Natural killer cell treated with Interleukin-12 subunit alpha and Interleukin-12 subunit beta and Interleukin-15 and Interleukin-18, amount 100 ng/mL, for 72 hours (primary cell): ENCODE results near the gene CFAP157. TPM values are rescaled to one million over a fixed set of nuclear protein-coding genes. Genes with fewer than 3 reads are reported as not detected.
A peak's percentile ranks its signal among the peaks of the same experiment; 100 is the strongest.

Experiments
- ATAC-seq, 2 donors: fragments of 150-1000 bp; cut with Tn5 transposase in 1 of 2; sonication (Bioruptor Pico), chemical (Tn5 transposase) in 1 of 2; 2 replicates each; pipeline ENCODE4 v1.10.0; 2021
- DNase-seq: peaks from one replicate; pipeline ENCODE4 v3.0.0; 2022; ENCODE audit warnings: low spot score
- H3K27ac Mint-ChIP-seq, 2 donors: 1 replicate in 1 of 2; 2 replicates in 1 of 2; pipeline ENCODE4 v1.8.0; 2022; ENCODE audit warnings: mixed read lengths in 2 of 2, mild to moderate bottlenecking in 1 of 2, moderate library complexity in 1 of 2
- H3K27me3 Mint-ChIP-seq, 2 donors: 1 replicate in 1 of 2; 2 replicates in 1 of 2; pipeline ENCODE4 v1.8.0; 2022; ENCODE audit warnings: mixed read lengths in 2 of 2
- H3K36me3 Mint-ChIP-seq: one replicate; pipeline ENCODE4 v1.8.0; 2022; ENCODE audit warnings: mixed read lengths
- H3K4me1 Mint-ChIP-seq, 2 donors: 1 replicate in 1 of 2; 2 replicates in 1 of 2; pipeline ENCODE4 v1.8.0; 2022; ENCODE audit warnings: low read depth in 2 of 2, mixed read lengths in 2 of 2, mild to moderate bottlenecking in 1 of 2
- H3K4me3 Mint-ChIP-seq: one replicate; pipeline ENCODE4 v1.8.0; 2022; ENCODE audit warnings: mixed read lengths
- H3K9me3 Mint-ChIP-seq: 2 replicates; pipeline ENCODE4 v1.8.0; 2022; ENCODE audit warnings: mixed read lengths
- total RNA-seq, 2 donors: library from RNA; stranded (reverse); gene quantifications; one replicate each; pipeline ENCODE4 v1.2.3, GENCODE V29; 2022

Gene CFAP157
- total RNA-seq, 2 donors from 2014 or later, result not detected

DNA sequence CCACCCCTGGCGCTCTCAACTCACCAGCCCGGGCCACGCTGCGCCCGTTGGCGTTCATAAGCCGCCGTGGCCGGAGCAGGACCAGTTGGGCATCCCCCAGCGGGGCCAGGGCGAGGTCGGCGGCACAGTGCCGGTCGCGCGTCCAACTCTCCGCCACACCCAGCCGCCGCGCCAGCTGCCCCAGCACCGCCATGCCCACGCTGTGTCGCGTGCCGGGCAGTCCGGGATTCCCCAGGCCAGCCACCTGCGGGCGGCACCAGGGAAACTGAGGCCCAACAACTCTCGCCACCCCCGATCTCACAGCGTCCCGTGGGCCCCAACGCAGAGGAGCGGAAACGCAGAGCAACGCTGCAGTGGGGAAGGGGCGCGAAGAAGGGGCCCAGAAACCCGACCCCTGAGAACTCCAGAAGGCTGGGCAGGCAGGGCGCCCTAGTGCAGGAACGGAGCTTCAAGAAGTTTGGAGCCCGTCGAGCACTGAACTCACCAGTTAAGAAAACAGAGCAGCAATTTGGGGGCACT, 8.2 kb downstream of the CFAP157 start:
- DNase-seq, result no peak
- peak in 1 of 2 donors; percentile 1 for ATAC-seq
- Mint-ChIP-seq H3K4me1 (peaks cover 29 to 32% of the 10 kb centered on the region in 2 donors), H3K4me3 (peak overlapping the region; percentile 94), H3K27ac (peak overlapping the region; percentile 78 to 92), H3K27me3 (no peaks in the 10 kb centered on the region), H3K9me3 (no peaks in the 10 kb centered on the region), H3K36me3 (no peaks in the 10 kb centered on the region)

GRCh38 chr9:127715470-127716337, 8.9 kb downstream of the CFAP157 start, which contains the start of the genes PTRH1 and TTC16:
Gene PTRH1 (minus strand): TSS chr9:127715663. CDS start chr9:127715639, 24 bp downstream.
Gene TTC16 (plus strand): TSS chr9:127716079. CDS start chr9:127716146, 67 bp downstream.
- Mint-ChIP-seq H3K27ac (peak within 1 kb of the TSS; percentile 78 to 92), H3K4me1 (peaks cover 29 to 33% of the 10 kb centered on the region in 2 donors), H3K9me3 (no peaks in the 10 kb centered on the region), H3K4me3 (peak within 1 kb of the TSS; percentile 94), H3K27me3 (no peaks in the 10 kb centered on the region), H3K36me3 (no peaks in the 10 kb centered on the region)
- ATAC-seq, result peak; percentile 95 to 98
- DNase-seq, result peak; percentile 97

- Mint-ChIP-seq H3K4me1 (peaks cover 28 to 31% of the 10 kb centered on the region in 2 donors), H3K36me3 (no peaks in the 10 kb centered on the region), H3K9me3 (no peaks in the 10 kb centered on the region), H3K27ac (peak overlapping the region; percentile 78 to 92), H3K27me3 (no peaks in the 10 kb centered on the region), H3K4me3 (peak overlapping the region; percentile 94)
- DNase-seq (no peak), ATAC-seq (no peak)
These were observed 9.6 kb downstream of the CFAP157 start for GRCh38 chr9:127716412-127716811.

DNA sequence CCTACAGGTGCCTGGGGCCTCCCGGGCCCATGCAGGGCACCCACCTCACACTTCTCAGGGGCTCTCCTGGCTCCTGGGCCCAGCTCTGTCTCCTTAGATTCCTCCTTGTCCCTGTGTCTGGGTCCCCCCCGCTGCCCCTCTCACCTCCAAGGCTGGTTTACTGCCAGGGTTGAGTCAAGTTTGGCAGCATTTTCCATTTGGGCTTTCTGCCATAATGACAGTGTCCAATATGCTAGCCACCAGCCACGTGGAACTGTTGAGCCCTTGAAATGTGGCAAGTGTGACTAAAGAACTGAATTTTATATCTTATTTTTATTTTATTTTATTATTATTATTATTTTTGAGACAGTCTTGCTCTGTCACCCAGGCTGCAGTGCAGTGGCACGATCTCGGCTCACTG, 11.0 kb downstream of the CFAP157 start:
- no peak overlapping the region for H3K27ac Mint-ChIP-seq
- H3K4me3 Mint-ChIP-seq, result no peak overlapping the region
- DNase-seq, result no peak
- no peak for ATAC-seq
- no peaks in the 10 kb centered on the region for H3K36me3 Mint-ChIP-seq
- no peaks in the 10 kb centered on the region for H3K27me3 Mint-ChIP-seq
- H3K4me1 Mint-ChIP-seq, result peaks cover 25 to 30% of the 10 kb centered on the region in 2 donors
- no peaks in the 10 kb centered on the region for H3K9me3 Mint-ChIP-seq

- peak overlapping the region; percentile 56 to 80 for H3K27ac Mint-ChIP-seq
- no peak for ATAC-seq
- DNase-seq, result no peak
- H3K9me3 Mint-ChIP-seq, result no peaks in the 10 kb centered on the region
- peak overlapping the region; percentile 75 for H3K4me3 Mint-ChIP-seq
- H3K36me3 Mint-ChIP-seq, result no peaks in the 10 kb centered on the region
- H3K27me3 Mint-ChIP-seq, result no peaks in the 10 kb centered on the region
- peaks cover 25 to 28% of the 10 kb centered on the region in 2 donors for H3K4me1 Mint-ChIP-seq
These were observed 13.5 kb downstream of the CFAP157 start for GRCh38 chr9:127720031-127720864.

DNA sequence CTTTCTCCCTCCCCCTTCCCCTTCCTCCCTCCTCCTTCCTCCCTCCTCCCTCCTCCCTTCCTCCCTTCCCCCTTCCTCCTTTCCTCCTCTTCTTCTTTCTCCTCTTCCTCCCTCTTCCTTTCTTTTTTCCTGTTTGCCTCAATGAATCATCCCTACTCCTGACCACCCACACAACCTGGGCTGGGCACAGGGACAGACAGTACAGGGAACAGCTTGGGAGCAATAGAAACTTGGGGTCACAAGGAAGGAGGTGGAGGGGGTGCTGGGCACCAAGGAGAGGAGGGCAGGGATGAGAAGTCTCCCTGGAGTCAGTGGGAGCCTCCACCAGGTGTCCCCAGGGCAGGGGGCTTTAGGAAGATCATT, 14.1 kb downstream of the CFAP157 start:
- ATAC-seq (no peak), DNase-seq (no peak)
- Mint-ChIP-seq H3K4me1 (peaks cover 21 to 22% of the 10 kb centered on the region in 2 donors), H3K27me3 (no peaks in the 10 kb centered on the region), H3K27ac (peak overlapping the region; percentile 56 to 80), H3K4me3 (peak overlapping the region; percentile 75), H3K9me3 (no peaks in the 10 kb centered on the region), H3K36me3 (no peaks in the 10 kb centered on the region)

DNA sequence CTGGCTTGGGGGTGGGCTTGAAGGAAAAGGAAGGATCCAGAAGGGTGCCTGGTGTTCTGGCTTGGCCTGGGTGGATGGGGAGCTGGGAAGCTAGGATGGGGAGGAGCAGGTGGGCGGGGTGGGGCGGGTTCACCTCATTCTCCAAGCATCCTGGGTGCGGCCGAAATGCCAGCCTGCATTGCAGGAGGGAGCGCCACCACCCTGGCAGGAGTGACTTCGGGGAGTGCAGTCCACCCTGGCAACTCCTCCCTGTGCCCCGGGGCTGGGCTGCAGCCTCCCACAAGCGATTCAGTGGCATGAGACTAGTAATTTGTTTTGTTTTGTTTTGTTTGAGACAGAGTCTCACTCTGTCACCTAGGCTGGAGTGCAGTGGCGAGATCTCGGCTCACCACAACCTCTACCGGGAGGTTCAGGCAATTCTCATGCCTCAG, 14.6 kb downstream of the CFAP157 start:
- peak overlapping the region; percentile 56 to 80 for H3K27ac Mint-ChIP-seq
- peak overlapping the region; percentile 75 for H3K4me3 Mint-ChIP-seq
- H3K27me3 Mint-ChIP-seq, result no peaks in the 10 kb centered on the region
- no peaks in the 10 kb centered on the region for H3K9me3 Mint-ChIP-seq
- ATAC-seq (no peak), DNase-seq (no peak)
- H3K4me1 Mint-ChIP-seq, result peaks cover 17 to 19% of the 10 kb centered on the region in 2 donors
- no peaks in the 10 kb centered on the region for H3K36me3 Mint-ChIP-seq

- no peak for ATAC-seq
- no peak for DNase-seq
- Mint-ChIP-seq H3K4me3 (no peak overlapping the region), H3K36me3 (no peaks in the 10 kb centered on the region), H3K27me3 (no peaks in the 10 kb centered on the region), H3K4me1 (peaks cover 17 to 19% of the 10 kb centered on the region in 2 donors), H3K27ac (no peak overlapping the region), H3K9me3 (no peaks in the 10 kb centered on the region)
These were observed 15.4 kb downstream of the CFAP157 start for GRCh38 chr9:127722055-127722745.

DNA sequence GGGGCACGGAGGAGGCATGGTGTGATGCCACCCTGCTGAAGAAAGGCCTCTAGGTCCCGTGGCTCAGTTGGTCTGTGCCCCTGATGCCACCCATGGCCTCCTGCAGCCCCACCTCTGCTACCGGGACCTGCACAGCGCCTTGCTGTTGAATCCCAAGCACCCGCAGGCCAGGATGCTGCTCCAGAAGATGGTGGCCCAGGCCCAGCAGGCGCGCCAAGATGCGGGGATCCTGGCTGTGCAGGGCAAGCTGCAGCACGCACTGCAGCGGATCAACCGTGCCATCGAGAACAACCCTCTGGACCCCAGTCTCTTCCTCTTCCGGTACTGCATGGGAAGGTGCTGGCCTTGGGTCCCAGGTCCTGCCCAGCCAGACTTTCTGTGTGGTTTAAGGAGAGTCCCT, 16.2 kb downstream of the CFAP157 start:
- Mint-ChIP-seq H3K27me3 (no peaks in the 10 kb centered on the region), H3K9me3 (no peaks in the 10 kb centered on the region), H3K4me1 (peaks cover 17 to 19% of the 10 kb centered on the region in 2 donors), H3K36me3 (no peaks in the 10 kb centered on the region), H3K27ac (no peak overlapping the region), H3K4me3 (no peak overlapping the region)
- ATAC-seq (no peak), DNase-seq (no peak)

DNA sequence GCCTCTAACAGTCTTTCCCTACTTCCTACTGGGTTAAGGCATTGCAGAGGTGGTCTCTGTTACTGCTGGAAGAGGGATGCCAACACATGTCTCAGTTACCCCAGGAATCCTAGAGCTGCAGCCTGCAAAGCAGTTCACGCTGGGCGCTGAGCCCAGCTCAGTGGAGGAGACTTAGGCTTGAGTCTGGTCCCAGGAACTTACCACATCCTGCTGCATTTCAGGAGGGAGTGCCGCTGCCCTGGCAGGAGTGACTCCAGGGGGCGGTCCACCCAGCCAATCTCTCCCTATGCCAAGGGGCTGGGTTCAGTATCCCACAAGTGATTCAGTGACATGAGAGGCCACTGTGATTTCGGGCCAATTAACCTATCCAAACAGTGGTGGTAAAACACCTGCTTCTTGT, 16.7 kb downstream of the CFAP157 start:
- no peak overlapping the region for H3K4me3 Mint-ChIP-seq
- DNase-seq (no peak), ATAC-seq (no peak)
- H3K9me3 Mint-ChIP-seq, result no peaks in the 10 kb centered on the region
- H3K36me3 Mint-ChIP-seq, result no peaks in the 10 kb centered on the region
- no peaks in the 10 kb centered on the region for H3K27me3 Mint-ChIP-seq
- H3K27ac Mint-ChIP-seq, result no peak overlapping the region
- H3K4me1 Mint-ChIP-seq, result peaks cover 17 to 19% of the 10 kb centered on the region in 2 donors

- Mint-ChIP-seq H3K9me3 (no peaks in the 10 kb centered on the region), H3K27me3 (no peaks in the 10 kb centered on the region), H3K27ac (no peak overlapping the region), H3K4me3 (no peak overlapping the region), H3K36me3 (no peaks in the 10 kb centered on the region), H3K4me1 (peaks cover 17 to 19% of the 10 kb centered on the region in 2 donors)
- no peak for DNase-seq
- ATAC-seq, result no peak
These were observed 17.2 kb downstream of the CFAP157 start for GRCh38 chr9:127724012-127724411.

- Mint-ChIP-seq H3K9me3 (no peaks in the 10 kb centered on the region), H3K4me3 (no peak overlapping the region), H3K4me1 (no peaks in the 10 kb centered on the region), H3K36me3 (no peaks in the 10 kb centered on the region), H3K27ac (no peak overlapping the region), H3K27me3 (no peaks in the 10 kb centered on the region)
- ATAC-seq, result no peak
- DNase-seq, result no peak
These were observed 20.1 kb downstream of the CFAP157 start for GRCh38 chr9:127726871-127727270.

DNA sequence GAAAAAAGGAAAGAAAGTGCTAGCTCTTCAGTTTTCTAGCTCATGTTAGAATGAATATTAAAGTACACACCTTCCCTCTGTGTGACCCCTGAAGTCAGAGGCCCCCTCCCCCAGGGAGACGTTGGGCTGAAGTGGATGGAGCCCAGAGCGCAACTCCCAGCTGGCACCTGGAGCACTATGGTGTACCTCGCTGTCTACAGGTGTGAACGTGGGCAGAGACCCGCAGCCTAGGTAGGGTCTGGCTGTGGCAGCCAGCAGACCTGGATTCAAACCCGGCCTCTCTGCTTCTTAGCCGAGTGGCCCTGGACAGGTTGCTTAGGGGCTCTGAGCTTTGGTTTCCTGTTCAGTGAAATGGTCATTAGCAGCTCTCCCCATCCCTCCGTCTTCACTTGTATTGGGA, 22.0 kb downstream of the CFAP157 start:
- Mint-ChIP-seq H3K27ac (no peak overlapping the region), H3K36me3 (no peaks in the 10 kb centered on the region), H3K9me3 (no peaks in the 10 kb centered on the region), H3K4me3 (no peak overlapping the region), H3K4me1 (peaks cover 4 to 8% of the 10 kb centered on the region in 2 donors), H3K27me3 (no peaks in the 10 kb centered on the region)
- DNase-seq (no peak), ATAC-seq (no peak)
